Mucosa of gallbladder (tissue), 1 donor: Measurements from ENCODE around the gene ATN1. TPM values are rescaled to one million over a fixed set of nuclear protein-coding genes. Genes with fewer than 3 reads are reported as not detected.

Experiments used
- DNase-seq: peaks from one replicate; pipeline ENCODE4 v3.0.0-alpha.2; 2020; ENCODE audit warnings: low spot score
- total RNA-seq: library from RNA; stranded (reverse); gene quantifications from one replicate; pipeline ENCODE4 v1.2.1, GENCODE V29; 2021
- donor health status: DM: no; HTN: no; CAD: no.

The ATN1 gene
- total RNA-seq, 1 donor from 2014 or later = 153 TPM

- peak; percentile 94 for DNase-seq
These were observed 16.8 kb downstream of the ATN1 start for GRCh38 chr12:6944381-6945186.

GRCh38 chr12:6945613-6946012 is 17.9 kb downstream of the ATN1 start:
- DNase-seq = no peak

- DNase-seq = peak; percentile 92
These were observed 18.5 kb downstream of the ATN1 start for GRCh38 chr12:6946033-6946919.

GRCh38 chr12:6946920-6947374 is 19.2 kb downstream of the ATN1 start:
- DNase-seq = no peak

- no peak for DNase-seq
These were observed 19.9 kb downstream of the ATN1 start for GRCh38 chr12:6947615-6948014.

GRCh38 chr12:6948873-6949594 is 21.3 kb downstream of the ATN1 start:
- DNase-seq = no peak

GRCh38 chr12:6950401-6950801 is 22.6 kb downstream of the ATN1 start:
- DNase-seq = no peak

- no peak for DNase-seq
These were observed 23.2 kb downstream of the ATN1 start, which contains the start of gene PTPN6 for GRCh38 chr12:6950811-6951540. PTPN6 (plus strand) TSS chr12:6951356; CDS start chr12:6951513, 157 bp downstream.

- DNase-seq = no peak
These were observed 23.9 kb downstream of the ATN1 start for GRCh38 chr12:6951551-6952120.

- no peak for DNase-seq
These were observed 24.5 kb downstream of the ATN1 start for GRCh38 chr12:6952121-6952862.

- DNase-seq = no peak
These were observed 25.2 kb downstream of the ATN1 start for GRCh38 chr12:6952863-6953441.

GRCh38 chr12:6953442-6954315 is 25.9 kb downstream of the ATN1 start:
- DNase-seq = peak; percentile 59

- DNase-seq = no peak
These were observed 26.8 kb downstream of the ATN1 start for GRCh38 chr12:6954316-6955107.

- no peak for DNase-seq
These were observed 27.6 kb downstream of the ATN1 start for GRCh38 chr12:6955108-6956020.

- DNase-seq = no peak
These were observed 28.4 kb downstream of the ATN1 start for GRCh38 chr12:6956021-6956727.

- no peak for DNase-seq
These were observed 29.5 kb downstream of the ATN1 start for GRCh38 chr12:6957151-6957701.
